Left hindlimb (tissue), 1 donor: Measurements from ENCODE around the gene RBFOX1.

ENCODE experiments used
- DNase-seq: peaks from one replicate; pipeline ENCODE4 v3.0.0-alpha.2; 2018

Gene RBFOX1

DNA sequence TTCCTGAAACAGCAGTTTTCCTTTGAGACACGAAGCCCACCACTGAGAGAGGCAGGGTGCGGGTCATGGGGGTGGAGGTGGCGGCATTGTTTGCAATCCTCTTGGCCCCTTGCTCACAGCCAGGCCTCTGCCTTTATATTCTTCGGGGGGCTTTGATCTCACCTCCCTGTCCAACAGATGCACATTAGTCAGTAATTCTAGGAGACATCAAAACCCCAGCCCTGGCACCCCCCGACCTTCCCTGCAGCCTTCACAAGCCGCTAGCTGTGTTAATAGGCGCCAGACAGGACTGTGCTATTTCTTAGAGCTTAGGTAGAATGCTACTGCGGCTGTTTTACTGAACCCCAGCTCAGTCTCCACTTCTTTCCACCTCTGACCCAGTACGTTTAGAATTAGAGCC lies 212.6 kb downstream of the RBFOX1 start:
- no peak for DNase-seq

DNA sequence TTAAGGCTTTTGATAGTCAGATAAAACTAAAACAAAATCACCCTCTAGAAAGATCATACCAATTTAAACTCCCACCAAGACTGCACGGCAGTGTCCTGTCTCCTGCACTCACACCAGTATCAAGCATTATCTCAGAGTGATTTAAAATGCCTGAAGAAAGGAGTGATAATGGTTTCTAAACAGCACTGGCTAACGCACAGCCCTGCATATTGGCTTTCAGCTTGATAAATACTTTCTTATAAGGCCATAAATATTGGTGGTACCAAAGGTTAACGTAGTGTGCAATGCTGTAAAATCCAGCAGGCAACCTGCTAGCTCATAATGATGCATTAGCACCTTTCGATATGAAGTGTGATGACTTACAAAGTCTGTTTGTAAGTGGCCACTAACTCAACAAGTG lies 214.3 kb downstream of the RBFOX1 start:
- no peak for DNase-seq

DNA sequence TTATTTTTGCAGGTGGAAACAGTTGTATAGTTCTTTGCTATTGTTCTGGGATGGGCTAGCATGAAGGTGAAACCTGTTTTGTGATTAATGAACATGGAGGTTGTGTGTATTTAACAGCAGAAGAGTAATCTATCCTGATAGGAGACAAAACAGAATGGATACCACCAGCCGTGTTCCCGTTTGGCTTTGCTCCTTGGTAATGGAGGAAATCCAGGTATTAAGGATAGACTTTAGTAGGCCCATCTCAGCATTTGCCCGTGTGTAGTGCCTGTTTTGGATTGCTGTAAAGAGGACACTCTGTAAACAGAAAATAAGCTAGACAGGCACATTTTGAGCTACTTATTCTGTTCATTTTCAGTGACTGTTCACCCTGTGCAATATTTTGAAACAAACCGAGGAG lies 215.1 kb downstream of the RBFOX1 start:
- no peak for DNase-seq

DNA sequence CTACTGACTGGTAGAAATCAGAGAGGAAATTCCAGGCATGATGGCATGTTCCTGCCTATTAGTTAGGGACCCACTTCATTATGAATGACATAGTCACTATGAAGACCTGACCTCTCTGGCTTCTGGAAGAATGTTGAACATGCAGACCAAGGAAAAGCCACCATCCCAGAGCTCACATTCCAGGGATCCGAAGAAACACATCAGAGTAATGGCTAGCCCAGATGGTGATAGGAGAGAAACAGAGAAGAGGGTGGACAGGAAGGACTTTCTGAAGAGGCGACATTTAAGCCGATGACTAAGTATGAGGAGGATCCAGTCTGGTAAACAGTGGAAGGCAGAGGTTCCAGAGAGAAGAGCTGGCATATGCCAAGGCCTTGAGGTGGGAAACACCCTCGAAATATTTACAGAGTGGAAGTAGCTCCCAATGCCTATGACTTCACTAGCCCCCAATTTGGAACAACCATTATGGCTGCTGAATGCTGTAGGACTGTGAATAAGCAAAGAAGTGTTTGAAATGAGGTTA lies 216.2 kb downstream of the RBFOX1 start:
- DNase-seq = no peak

DNA sequence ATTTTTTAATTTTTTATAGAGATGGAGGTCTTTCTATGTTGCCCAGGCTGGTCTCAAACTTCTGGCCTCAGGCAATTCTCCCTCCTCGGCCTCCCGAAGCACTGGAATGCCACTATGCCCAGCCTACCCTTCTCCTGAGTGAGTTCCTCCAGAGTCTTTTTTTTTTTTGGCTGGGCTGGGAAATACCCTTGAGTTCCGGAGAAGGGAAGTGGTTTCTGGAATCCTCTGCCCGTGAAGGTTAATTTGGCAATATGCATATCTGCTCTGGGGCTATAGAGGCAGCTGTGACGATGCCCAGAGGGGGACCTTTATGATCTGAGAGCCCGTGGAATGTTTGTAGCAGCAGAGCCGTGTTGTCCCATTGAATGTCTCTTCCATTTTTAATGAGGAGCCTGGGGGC lies 217.5 kb downstream of the RBFOX1 start:
- no peak for DNase-seq

DNA sequence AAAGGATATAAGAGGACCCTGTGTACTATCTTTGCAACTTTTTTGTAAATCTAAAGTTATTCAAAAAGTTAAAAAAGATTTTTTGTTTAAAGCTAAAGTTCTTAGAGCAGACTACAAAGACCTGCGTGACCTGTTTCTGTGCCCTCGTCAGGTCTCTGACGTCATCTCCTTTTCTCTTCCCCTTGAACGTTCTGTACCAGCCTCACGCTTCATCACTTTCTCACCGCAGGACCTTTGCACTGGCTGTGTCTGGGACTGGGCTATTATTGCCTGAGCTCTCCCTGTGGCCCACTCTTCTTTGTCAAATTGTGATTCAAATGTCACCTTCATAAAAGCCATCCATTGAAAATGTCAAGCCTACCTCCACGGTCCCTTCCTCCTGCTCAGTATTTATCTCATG lies 222.8 kb downstream of the RBFOX1 start:
- no peak for DNase-seq

DNA sequence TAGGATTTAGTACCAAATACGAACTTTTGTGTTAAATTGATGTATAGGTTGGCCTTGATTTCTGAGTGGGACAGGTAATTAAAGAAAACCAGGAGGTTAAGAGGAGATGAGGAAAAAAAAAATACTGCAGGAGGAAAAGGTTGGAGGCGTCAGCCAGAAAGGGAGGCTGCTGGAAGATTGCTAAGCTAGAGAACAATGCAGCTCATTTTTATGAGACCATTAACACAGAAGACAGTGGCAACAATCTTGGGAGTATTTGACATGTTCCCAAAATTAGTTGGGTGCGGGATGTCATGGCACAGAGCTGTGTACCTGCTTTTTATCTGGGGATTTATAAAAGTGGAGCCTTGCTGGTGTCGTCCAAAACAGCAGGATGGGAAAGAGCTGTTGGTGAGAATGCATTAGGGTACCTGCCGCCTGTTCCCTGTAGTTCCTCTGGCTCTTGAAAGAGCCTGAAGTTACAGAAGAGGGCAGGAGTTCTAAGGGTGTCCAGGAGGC lies 229.3 kb downstream of the RBFOX1 start:
- DNase-seq = no peak

DNA sequence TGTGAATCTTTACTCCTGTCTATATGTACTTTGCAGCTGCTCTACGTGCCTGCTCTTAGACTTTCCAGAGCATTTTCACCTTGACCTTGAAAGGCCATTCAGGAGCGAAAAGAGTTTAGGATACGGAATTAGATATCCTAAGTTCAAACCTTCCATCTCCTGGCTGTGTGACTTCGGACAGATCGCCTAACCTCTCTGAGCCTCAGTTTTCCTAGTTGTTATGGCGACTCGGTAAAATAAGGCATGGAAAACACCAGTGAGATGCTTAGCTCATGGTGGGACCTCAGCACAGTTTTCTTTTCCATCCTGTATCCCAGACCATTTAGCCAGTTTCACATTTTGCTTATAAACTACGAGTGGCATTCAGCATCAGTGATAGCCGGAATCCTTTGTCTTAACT lies 233.7 kb downstream of the RBFOX1 start:
- DNase-seq = no peak

DNA sequence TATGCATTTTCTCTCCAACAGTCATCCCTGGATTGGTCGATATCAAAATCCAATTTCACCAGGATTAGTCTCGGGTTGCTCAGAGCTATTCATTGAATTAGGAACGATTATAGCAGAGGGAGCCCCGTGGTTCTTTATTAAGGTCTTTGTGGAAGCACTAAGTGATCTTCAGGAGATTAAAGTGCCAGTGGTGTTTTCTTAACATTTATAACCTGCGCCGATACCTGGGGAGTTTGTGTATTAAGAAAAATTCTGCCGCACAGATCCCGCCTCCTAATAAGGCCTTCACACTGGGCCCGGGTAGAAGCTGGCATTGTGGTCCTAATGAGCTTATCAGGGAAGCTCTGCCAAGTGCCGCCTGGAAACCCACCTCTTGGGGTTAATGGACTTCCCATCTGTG lies 238.7 kb downstream of the RBFOX1 start:
- no peak for DNase-seq

DNA sequence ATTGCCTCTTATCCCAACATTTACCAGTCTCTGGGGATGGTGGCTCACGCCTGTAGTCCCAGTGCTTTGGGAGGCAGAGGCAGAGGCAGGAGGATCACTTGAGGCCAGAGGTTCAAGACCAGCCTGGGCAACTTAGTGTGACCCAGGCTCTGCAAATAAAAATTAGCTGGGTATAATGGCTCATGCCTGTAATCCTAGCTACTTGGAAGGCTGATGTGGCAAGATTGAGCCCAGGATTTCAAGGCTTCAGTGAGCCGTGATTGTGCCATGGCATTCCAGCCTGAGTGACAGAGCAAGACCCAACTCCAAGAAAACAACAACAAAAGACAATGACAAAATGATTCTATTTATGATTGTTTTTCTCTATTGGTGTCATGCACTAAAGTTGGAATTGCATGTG lies 244.9 kb downstream of the RBFOX1 start:
- DNase-seq = no peak

DNA sequence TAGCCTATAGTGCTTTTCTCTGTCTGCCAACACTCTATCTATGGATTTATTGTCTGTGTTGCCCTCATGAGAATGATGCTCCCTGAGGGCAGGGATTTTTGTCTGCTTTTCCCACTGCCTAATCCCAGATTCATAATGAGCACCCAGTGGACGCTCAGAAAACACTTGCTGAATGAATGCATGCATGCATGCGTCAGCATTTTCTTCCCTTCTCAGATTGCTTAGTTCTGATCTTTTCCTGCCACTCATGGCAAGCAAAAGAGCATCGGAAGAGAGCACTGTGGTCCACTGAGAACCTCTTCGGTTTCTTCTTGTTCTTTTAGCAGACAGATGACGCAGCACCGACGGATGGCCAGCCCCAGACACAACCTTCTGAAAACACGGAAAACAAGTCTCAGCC lies 246.8 kb downstream of the RBFOX1 start:
- DNase-seq = no peak

DNA sequence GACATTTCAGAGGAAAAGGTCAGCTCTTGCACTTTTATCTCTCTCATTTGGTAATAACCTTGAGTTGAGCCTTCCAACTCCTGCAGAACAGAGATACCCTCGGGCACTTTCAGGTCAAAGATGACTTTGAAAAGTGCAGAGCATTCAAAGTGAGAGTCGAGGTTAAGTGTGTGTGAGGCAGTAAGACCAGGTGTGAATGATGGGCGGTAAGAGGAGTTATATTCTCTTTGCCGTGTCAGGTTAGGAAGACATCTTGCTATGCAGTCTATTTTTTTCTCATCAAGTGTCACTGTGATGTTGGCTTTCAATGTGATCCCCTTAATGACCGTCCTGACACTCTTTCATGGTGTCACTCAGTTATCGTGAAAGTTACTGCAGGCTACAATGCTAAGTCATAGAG lies 248.5 kb downstream of the RBFOX1 start:
- no peak for DNase-seq

DNA sequence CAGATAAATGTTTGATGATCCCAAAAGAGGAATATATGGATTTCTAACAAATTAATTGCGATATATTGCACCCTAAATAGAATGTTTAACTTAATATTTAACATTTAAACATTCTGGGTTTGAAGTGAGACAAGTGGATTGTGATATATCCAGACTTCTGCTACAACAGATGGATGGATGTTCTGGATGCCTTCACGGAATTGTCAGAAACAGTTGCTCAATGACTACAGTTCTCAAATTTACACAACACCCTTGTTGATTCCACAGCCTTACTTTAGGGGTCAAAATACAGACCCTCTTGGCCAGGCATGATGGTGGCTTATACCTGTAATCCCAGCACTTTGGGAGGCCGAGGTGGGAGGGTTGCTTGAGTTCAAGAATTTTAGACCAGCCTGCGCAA lies 250.8 kb downstream of the RBFOX1 start:
- no peak for DNase-seq

DNA sequence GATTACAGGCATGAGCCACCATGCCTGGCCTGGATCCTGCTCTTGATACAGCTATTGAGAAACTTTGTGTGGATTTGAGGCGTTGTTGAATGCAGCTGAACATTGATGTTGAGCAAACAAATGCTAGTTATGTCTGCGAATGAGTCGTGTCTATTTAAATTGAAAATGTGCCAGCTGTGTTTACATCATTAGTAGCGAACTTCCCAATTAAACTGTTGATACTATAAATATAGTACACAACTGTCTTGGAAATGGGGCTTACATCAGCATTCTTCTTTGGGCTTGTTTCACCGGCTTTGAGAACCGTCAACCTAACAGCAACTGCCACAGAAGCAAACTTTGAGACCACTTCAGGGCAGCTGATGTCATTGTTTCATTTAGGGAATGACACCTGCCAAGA lies 251.9 kb downstream of the RBFOX1 start:
- no peak for DNase-seq

DNA sequence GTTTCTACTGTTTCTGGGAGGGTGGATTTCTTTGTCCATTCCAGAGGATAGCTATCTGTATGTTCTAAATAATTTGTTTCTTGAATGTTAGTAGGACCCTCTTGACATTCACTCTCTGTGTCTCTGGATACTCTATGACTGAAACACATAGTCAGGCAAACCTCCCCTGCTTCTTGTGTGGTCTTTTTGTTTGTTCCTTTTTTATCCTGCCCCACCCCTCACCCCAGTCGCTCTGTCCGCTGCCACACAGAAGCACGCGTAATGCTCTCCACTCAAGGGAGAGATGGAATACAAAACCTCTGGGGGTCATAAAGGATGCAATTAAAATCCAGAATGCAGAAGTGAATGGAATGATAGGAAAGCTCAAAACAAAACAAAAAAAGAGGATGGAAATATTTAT lies 253.1 kb downstream of the RBFOX1 start:
- no peak for DNase-seq

DNA sequence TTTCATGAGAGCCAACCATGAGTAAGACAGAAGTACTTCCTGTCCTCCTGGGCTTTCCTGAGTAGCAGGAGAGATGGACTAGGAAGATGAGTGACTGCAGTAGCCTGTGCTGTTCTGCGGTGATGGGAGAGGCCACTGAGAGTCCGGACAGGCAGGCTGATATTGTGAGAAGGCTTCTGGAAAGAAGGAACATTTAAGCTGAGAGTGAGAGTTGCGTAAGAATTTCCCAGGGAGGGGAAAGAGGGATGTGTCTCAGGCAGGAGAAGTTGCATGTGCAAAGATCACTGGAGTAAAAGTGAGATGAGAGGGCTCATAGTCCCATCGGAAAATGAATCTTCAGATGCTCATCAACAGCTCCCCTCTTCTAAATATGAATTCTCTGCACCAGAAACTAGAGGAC lies 258.3 kb downstream of the RBFOX1 start:
- DNase-seq = no peak

DNA sequence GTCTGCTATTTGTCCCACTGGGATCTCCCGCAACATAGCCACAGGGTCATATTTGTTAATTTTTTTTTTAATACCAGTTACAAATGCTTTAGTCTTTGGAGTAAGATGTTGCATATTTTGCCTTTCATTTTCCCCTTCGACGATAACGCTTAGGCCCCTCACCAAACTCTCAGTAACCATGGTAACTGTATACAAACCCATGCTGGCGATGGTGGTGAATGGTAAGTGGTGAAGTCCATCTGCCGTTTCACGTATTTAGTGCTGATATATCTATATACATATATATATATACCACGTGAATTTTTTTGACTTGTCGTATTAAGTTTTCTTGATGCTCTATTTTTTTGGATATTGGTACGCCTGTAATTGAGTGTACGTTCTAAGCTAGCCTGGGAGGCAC lies 263.7 kb downstream of the RBFOX1 start:
- DNase-seq = no peak

DNA sequence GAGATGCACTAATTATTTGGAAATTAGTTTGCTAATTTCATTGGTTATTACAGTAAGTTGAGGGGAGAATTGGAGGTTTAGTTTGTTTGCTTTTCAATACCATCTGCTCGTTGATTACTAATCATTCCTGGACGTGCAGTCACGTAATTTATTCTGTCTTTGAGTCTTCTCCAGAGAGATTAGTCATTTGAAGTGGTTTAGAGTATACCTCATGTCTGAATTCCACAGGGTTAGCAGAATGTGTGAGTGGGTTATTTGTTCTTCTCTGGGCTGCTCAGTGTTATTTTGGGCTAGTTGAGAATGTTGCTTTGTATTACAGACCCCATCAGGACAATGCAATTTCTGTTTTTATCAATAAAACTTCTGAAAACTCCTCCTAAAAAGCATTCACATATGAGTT lies 265.0 kb downstream of the RBFOX1 start:
- DNase-seq = no peak

DNA sequence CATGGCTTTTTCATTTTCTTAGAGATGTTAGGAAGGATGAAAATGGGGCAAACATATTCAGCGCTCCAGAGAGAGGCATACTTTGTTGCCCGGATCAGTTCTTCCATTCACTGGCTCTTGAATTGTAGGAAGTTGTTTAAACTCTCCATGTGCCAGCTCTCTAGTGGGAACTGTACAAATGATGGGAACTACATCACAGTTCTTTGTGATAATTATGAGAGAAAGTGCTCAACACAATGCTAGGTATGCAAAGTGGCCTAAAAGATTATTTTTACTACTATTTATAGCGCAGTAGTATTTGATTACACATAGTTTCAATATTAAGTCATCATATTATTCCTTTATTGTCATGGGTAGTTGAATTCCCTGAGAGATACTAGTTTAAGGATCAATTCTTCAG lies 268.5 kb downstream of the RBFOX1 start:
- DNase-seq = no peak

DNA sequence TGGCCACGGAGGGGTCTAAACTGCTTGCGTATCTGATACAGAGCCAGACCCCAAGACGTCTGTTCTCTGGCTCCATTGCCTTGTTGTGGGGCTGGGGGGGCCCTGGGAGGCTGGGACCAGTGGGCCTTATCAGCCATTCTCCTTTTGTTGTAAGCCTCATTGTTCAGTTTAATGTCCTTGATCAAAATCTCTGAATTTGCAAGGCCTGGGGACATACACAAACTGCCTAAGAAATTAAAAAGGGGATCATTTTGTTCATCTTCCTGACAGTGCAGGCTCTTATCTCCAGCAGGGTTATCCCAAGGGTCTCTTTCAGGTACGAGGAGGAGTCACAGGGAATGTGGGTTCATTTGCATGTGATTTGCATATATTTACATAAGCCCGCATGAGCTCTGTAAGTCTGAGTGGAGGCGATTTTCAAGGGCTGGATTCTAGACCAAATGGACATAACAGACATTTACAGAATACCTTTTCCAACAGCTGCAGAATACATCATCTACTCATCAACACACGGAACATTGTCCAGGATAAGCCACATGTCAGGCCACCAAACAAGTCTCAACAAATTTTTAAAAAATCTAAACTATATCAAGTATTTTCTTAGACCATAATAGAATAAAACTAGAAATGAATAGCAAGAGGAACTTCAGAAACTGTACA lies 269.8 kb downstream of the RBFOX1 start:
- no peak for DNase-seq

DNA sequence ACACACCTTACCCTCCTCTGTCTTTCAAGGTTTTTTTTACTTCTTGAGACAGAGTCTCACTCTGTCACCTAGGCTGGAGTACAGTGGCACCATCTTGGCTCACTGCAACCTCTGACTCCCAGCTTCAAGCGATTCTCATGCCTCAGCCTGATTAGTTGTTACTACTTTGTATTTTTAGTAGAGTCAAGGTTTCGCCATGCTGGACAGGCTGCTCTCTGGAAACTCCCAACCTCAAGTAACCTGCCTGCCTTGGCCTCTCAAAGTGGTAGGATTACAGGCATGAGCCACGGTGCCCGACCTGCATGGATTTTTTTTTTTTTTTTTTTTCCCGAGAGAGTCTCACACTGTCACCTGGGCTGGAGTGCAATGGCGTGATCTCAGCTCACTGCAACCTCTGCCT lies 273.2 kb downstream of the RBFOX1 start:
- no peak for DNase-seq

DNA sequence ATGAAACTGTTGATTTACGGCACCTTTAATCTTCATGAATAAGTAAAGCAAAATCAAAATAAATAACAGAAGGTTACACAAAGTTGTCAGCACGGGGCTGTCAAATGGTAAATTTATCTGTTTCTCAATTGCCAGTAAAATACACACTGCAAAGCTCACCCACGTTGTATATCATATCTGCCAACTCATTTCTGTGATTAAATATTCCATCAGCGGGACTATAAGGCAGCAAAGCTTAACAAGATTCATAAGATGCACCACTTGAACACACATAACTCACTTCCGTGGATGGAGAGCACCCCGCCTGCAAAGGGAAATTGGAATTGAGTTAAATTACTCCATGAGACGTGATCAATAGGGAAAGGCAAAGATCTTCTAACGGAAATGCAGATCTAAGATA lies 280.0 kb downstream of the RBFOX1 start:
- no peak for DNase-seq

DNA sequence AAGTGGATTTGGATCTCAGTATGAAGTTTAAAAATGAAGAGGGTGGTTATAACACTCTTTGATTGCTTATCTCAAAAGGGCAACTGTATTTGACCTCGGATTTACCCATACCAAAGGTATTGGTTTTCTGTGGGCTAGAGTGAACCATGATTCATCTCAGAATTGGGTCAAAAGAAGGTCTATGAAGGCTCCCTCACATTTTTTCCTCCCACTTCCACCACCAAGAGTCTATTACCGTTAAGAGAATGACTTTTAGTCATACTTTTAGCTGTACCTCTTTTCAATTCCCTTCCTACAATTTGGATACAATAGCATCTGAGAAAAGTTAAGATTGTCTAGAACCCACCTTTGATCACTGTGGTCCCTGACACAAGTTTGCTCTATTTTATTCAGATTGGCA lies 280.9 kb downstream of the RBFOX1 start:
- DNase-seq = no peak

DNA sequence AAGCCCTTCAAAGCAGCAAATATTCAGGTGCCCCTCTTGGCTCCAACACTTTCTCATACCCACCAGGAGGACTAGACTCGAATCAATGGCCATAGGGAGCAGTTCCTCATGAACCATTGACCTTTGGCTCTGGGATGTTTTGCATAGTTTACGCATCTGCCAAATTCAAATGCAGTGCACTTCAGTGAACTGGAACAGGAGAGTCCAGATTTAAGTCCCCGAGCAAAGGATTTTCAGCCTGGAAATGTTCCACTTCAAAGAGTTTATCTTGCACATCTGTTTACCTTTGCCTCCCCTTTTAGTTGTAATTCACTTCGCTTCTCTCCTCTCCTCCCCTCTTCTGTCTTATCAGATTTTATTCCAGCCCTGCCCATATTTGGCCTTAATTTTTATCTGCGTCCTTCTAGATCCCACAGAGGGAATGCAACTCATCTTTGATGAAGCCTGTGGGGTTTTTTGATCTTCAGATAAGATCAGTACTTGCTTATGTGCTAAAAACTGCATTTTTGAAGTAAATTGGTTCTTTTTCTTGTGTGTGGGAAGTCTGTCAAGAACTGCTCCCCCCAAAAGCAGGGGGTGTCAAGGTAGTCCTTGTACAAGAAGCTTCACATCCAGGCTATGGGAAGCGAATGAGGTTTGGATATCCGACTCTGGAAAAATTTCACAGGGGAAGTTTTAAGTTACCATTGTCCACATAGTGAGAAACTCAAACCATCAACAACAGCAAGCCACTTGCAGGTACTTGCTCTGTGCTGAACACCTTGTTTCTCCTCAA lies 281.6 kb downstream of the RBFOX1 start:
- DNase-seq = no peak

DNA sequence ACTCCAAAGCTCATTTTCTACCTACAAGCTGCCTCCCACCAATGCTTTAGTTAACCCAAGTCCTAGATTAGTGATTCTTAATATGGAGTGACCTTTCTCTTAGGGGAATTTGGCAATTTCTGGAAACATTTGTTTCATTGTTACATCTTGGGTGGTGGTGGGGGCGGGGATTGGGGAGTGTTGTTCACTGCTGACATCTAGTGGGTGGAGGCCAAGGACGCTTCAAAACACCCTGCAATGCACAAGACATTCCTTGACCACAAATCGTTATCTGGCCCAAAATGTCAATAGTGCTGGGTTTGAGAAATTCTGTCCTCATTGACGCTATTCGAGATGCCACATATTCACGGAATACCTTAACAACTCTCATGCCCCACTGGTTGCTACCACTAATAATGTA lies 282.9 kb downstream of the RBFOX1 start:
- no peak for DNase-seq
